NCI-H146 treated with DMSO at 0.1 percent for 48 hours (cell line): ENCODE results near the gene AP3B1.

ENCODE experiments used
- DNase-seq: peaks from one replicate; lab custom pipeline; 2025; ENCODE audit not compliant: unreplicated experiment; lab: John Stamatoyannopoulos, UW

AP3B1 gene

DNA sequence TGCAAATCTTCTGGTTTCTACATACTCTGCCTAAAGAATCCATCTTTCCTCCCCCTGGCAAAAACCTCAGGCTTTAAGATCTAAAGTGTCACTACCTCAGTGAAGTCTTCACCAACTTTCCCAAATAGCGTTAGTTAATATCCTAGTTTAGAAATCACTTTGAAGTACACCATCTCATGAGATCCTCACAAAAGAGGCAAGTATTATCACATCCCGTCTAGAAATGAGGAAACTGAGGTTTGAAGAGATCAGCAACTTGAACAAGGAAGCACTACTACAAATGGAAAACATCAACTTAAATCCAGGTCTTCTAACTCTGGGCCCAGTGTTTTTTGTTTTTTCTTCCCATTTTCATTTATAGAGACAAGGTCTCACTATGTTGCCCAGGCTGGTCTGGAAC lies 4.6 kb downstream of the AP3B1 start:
- no peak for DNase-seq

- no peak for DNase-seq
Measured at GRCh38 chr5:78288246-78288645, 6.3 kb downstream of the AP3B1 start.

DNA sequence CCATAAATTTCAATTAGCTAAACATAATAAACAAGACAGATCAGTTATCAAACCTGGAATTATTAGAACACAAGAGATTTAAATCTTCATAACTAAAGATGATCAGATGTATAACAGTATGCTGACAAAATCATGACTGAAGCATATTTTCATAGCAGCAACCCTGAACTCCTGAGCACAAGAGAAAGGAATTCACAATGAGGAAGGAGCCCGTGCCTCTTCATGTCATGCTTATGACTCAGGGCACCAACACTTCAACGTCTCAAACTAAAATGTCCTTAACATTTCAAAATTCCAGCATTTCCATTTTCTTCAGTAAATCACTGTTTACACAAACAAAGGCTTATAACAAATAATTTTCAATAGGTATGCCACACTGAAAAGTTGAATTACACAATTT lies 6.7 kb downstream of the AP3B1 start:
- DNase-seq = no peak

DNA sequence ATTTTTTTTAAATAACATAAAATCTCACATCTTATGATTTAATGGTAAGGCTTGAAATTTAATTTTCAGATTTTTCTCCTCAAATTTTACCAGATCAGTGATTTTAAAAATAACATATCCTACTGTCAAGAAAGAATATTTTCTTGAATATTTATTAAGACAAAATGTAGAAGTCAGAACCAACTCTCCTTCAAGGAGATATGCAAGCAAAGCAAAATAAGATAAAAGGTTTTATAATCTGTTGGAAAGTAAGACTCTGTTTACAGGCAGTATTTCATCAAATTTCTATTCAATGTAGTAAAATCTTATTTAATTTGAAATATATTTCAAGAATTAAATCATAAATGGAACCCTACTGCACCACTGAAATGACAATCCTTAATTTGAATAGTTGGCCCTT lies 7.3 kb downstream of the AP3B1 start:
- DNase-seq = no peak

GRCh38 chr5:78286290-78286689 lies 8.2 kb downstream of the AP3B1 start:
- DNase-seq = no peak

DNA sequence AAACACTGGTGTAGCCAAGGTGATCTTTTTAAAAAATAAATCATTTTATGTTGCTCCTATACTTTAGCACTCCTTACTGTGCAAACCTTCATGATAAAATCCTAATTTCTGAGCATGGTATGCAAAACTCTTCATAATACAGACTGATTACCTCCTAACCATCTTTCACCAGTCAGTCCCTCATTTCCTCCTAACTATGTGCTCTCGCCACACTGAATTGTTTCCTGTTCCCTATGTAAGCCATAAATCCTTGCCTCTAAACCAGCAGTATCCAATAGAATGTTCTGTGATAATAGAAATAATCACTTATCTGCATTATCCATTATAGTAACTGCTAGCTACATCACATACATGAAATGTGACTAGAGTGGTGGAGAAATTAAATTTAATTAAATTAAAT lies 10.7 kb downstream of the AP3B1 start:
- no peak for DNase-seq

DNA sequence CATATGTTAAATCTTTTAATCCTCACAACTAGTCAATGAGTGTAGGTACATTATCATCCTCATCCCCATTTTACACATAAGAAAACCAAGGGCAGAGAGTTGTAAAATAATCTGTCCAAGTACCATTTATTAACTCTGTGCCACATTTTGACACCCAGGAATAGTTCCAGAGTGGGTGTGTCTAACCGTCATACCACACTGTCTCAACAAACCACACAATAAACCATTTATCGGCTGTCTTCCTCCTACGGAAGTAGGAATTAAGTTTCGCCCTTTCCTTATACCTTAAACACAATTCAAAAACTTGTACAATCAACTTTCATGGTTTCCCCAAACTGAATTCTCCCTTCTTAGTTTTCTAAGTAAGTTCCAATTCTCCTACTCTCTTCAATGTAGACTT lies 11.4 kb downstream of the AP3B1 start:
- no peak for DNase-seq

DNA sequence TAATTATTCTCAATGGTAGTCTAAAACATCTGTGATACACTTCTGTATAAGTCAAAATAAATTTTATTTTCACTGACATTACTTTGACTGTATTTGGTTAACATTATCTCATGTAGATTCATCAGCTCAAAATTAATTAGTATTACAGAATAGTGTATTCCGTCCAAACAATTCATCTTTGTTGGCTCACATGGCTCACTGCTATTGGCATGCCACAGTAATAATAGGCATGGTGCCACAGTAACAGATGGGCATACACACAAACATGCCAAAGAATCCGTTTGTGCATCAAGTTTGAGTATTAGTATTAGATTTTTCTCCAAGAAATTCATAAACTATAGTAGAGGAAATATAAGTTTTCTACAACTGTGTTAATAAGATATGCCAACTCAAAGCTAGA lies 14.2 kb downstream of the AP3B1 start:
- no peak for DNase-seq

DNA sequence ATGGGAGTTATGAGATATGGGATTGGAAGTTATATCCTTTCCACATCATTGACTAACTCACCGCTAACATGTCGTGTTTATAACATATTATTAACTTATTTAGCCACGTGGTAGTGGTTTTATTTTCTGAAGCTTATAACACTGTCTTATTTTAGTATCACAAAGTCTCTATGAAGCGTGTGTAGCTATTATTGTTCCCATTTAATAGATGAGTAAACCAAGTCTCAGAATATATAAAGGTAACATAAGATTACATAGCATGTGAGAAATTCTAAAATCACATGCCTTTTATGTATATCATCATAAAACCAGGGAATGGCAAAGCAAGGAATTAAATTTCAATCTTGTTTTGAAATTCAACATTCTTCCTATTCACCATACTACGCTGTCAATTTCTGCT lies 15.3 kb downstream of the AP3B1 start:
- no peak for DNase-seq

GRCh38 chr5:78277715-78278114 lies 16.8 kb downstream of the AP3B1 start:
- DNase-seq = no peak

- DNase-seq = no peak
Measured at GRCh38 chr5:78275998-78276543, 18.4 kb downstream of the AP3B1 start.

GRCh38 chr5:78274540-78275197 lies 19.8 kb downstream of the AP3B1 start:
- no peak for DNase-seq

DNA sequence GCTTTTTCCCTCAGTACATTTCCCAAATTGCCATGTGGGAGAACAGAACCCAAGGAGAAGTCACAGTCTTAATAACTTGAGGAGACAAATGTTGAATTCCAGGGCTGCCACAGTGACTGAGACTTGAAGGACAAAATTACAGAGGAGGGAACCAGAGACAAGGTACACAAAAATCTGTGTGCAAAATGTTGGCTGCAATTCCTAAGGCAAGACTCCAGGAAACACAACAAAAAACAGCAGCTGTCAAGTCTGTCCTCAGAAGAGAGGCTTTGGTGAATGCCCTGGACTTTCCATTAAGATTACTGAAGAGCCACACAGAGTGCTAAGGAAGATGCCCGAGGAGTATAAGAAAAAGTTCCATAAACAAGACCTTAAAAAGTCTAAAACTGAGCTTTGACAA lies 21.1 kb downstream of the AP3B1 start:
- DNase-seq = no peak

- DNase-seq = no peak
Measured at GRCh38 chr5:78271766-78272165, 22.7 kb downstream of the AP3B1 start.

DNA sequence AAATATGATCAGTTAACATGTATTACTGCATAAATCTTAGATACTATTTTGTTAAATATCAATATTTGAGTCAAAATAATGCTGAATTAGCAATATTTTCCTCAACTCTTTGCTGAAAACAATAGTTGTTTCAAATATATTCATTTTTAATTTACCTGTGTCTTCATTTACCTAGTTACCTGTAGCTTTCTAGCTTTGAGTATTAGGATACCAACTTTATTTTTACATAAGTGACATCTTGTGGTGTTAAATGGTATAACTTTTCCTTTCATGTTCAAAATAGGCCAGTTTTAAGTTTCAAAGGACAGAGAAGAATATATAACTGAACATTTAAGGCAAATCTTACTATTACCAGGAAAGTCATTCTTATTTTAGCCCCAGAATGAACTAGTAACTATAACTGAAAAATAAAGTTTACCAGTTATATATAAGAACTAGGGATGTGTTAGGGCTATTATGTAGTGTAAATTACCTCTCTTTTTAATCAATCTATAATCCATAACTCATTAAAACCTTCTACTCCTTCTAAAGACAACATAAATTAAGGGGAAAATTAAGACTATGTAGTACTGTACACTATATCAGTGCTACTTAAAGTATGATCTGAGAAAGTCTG lies 25.3 kb downstream of the AP3B1 start:
- DNase-seq = peak; percentile 31

GRCh38 chr5:78268356-78268755 lies 26.1 kb downstream of the AP3B1 start:
- no peak for DNase-seq

- no peak for DNase-seq
Measured at GRCh38 chr5:78265163-78265562, 29.3 kb downstream of the AP3B1 start.

- no peak for DNase-seq
Measured at GRCh38 chr5:78264600-78264999, 29.9 kb downstream of the AP3B1 start.

DNA sequence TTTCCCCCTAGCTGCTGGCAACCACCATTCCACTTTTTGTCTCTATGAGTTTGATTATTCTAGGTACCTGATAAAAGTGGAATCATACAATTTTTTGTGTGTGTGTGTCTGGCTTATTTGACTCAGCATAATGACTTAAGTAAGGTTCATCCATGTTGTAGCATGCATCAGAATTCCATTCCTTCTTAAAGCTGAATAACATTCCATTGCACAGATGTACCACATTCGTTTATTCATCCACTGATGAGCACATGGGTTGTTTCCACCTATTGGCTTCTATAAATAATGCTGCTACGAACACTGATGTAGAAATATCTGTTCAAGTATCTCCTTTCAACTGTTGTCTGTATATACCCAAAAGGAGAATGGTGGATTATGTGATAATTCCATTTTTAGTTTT lies 33.7 kb downstream of the AP3B1 start:
- DNase-seq = no peak

- DNase-seq = no peak
Measured at GRCh38 chr5:78253201-78253600, 41.3 kb downstream of the AP3B1 start.

GRCh38 chr5:78252715-78253114 lies 41.8 kb downstream of the AP3B1 start:
- DNase-seq = no peak

- DNase-seq = no peak
Measured at GRCh38 chr5:78251663-78252284, 42.7 kb downstream of the AP3B1 start.
